H1 (cell line): ENCODE data around the gene NKAIN4.

Experiments used
- CTCF ChIP-seq, 3 experiments: IDR thresholded peaks; 1 replicate in 2 of 3; 2 replicates in 1 of 3; pipeline versions ENCODE4 v1.5.1 to v1.6.1; 2011; ENCODE audit warnings: low read length in 3 of 3, mild to moderate bottlenecking in 3 of 3, inconsistent platforms in 2 of 3, low read depth in 1 of 3, moderate library complexity in 1 of 3; ENCODE audit not compliant: insufficient read depth in 1 of 3; ENCODE audit errors: control extremely low read depth in 1 of 3
- SUZ12 ChIP-seq: fragments of 200-600 bp; sonication (generic); IDR thresholded peaks from 2 replicates; pipeline ENCODE4 v1.6.1; 2012; ENCODE audit warnings: mild to moderate bottlenecking, inconsistent platforms, low read length, moderate library complexity, mixed read lengths

GRCh38 chr20:63212792-63213191 lies 41.5 kb downstream of the NKAIN4 start:
- TF ChIP-seq CTCF (IDR thresholded peaks at IDR 0.05; ENCODE audit: control extremely low read depth in 1 of 3, insufficient read depth in 1 of 3, low read depth in 1 of 3, low read length in 3 of 3) (no peak), SUZ12 (no peak)
